NCI-H2171 treated with DMSO at 0.1 percent for 48 hours (cell line): ENCODE data around the gene NXN.
"Not testable (repeated sequence)": the region's sequence is repeated elsewhere in the genome, so short reads cannot be mapped to it uniquely, and the experiment has no call there.

Experiments
- DNase-seq: peaks from one replicate; lab custom pipeline; 2025; lab: John Stamatoyannopoulos, UW

The NXN gene

DNA sequence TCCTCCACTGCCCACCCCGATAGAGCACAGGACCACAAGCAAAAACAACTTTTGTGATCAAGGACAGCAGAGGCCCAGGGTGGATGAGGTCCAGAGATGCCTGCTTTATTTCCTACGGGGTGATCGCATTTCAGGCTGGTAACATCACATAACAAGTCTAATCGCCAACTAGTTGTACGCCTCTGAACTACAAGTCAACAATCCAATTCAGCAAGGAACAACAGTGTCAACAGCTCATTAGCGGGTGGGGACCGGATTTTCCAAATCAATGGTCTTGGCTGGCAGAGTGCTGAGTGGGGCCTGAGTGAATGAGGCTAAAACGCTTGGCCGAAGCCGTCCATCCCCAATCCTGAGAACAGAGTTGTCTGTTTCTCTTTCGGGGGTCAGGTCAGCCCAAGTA, 180.3 kb downstream of the NXN start:
- peak; percentile 25 for DNase-seq

DNA sequence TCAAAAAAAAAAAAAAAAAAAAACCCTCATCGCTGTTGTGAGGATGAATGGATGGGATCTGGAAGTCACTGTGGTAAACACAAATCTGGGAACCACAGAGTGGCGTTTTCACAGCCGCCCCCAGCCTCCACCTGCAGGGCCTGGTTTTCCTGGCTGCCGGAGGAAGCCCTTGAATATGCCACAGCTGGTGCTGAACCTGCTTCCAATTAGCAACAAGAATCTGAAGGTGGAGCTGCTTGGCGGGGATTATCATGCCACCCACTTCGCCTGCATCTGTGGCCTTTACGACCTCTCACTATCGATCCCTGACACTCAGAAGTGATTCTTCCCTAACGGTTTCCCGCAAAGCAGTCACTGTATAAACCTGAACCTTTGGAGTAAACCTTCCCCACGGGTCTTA, 181.3 kb downstream of the NXN start:
- DNase-seq = peak; percentile 87

DNA sequence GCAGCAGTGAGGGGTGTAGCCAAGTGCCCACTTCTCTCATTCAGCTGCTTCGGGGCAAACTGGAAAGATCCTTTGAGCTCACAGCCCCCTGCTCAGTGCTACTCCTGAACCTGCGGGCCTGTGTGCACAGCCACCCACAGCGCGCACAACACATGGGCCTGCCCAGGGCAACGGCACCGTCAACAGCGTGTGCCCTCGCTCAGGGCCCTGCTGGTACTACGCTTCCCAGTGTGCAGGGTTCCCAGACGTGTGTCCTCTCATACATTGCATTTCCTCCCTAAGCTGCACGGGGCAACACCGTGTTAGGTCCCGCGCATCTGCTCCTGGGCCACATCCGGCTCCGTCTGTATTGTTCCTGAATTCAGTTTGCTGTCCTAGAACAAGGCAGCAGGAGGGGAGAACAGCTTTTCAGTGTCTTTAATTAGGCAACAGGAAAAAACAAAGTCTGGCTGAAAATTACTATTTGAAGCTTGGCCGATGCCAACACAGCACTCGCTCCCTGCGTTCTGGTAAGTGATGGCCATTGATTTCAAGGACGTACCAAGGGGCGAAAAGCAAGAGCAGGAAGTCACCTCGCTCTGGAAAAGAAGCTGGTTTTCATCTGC, 182.2 kb downstream of the NXN start:
- no peak for DNase-seq

DNA sequence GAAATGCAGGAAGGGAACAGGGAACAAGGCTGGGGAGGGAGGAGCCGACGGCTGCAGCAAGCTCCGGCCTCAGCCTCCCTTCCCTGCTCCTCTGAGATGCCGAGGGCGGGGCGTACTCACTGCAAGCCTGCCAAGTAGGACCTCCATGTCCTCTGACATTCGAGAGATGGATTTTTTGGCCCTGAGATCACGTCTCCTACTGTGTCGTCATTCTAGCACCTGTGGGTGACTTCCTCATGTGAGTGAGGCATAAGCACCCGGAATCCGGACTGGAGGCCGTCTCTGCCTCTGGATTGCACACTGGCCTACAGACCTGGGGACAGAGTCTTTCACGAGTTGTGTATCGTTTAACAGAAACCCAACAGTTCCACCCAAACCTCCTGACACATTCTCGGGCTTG, 183.0 kb downstream of the NXN start:
- no peak for DNase-seq

DNA sequence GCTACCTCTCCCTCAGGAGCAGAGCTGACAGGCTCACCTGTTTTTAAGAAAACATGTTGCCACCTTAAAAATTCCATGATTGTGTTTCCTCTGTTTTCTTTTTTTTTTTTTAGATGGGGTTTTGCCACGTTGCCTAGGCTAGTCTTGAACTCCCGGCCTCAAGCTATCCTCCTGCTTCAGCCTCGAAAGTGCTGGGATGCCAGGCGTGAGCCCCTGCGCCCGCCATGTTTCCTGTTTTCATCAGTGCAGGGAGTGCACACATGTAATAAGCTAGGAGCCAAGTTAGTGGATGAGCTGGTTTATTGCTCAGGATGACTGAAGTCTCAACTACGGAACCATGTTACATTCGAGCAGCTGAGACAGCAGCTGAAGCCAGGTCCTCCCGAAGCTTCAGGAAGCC, 183.9 kb downstream of the NXN start:
- no peak for DNase-seq

DNA sequence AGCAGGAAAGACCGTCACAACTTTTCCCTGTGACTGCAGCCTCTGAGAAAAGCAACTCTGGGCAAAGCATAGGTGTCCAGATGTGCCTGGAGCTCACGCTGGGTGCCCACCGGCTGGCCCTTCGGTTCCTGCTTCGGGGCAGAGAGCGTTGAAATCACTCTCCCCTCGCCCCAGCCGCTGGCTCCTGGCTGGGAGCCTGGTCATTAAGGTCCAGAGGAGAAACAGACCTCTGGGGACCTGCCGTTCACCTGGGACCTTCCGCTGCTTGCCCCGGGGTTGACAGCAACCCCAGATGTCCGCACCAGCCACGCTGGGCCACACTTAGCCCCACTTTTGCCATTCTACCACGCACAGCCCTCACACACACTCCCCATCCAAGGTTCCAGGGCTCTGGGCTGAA, 184.3 kb downstream of the NXN start:
- no peak for DNase-seq

DNA sequence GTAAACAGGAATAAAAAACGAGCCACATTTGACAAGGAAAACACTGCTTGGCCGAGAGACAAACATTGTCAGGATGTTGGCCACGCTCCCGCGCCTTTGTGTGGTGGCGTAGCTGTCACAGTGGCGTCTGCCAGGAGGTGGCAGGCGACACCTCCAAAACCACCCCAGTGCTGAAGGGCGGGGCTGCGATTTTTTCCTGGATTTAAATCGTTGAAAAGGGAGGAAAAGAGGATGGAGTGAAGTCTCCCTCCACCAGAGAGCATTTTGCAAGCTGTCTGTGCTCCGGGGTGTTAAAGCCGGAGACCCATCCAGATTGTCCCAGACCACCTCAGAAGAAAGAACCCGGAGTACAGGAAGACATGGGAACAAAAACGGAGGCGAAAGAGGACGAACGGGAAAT, 184.7 kb downstream of the NXN start:
- peak; percentile 79 for DNase-seq

DNA sequence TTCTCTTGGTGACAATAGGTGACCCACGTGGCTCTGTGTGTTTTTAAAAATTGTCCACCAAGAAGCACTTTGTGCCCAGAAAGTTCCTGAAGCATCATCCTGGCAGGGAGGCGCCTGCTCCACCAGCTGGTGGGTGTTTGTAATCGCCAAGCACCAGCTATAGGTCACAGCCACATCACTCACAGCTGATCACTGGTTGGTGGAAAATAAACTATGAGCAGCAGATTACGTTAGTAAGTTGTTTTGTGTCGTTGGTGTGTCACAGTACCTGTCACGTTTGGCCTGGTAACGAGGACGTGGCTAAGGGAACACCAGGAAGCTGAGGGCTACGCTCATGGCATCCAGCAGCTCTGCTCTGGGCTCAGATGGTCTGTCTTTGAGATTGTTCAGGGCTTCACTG, 187.3 kb downstream of the NXN start:
- no peak for DNase-seq

DNA sequence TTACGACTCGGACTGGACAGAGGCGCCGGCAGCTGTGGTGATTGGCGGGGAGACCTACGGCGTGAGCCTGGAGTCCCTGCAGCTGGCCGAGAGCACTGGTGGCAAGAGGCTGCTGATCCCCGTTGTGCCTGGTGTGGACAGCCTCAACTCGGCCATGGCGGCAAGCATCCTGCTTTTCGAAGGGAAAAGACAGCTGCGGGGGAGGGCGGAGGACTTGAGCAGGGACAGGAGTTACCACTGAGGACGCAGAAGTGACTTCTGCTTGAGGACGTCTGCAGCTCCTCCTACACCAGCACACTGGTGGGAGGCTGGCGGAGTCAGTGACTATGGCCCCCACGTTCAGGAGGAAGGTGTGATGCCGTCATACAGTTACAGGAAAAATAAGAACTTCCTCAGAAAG, 187.7 kb downstream of the NXN start:
- no peak for DNase-seq

DNA sequence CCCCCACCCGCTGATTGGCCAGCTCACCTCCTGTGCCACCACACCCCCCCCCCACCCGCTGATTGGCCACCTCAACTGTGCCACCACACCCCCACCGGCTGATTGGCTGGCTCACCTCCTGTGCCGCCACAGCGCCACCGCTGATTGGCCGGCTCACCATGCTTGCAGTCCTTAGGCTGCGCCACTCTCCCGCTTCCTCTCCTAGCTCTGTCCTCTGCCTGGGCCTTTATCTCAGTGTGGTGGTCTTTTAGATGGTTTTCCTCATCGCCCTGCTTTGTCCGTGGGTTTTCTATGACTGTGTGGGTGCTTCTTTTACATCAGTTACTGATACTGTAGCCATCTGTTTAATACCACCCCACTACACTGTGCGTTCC, 188.7 kb downstream of the NXN start:
- DNase-seq = not testable (repeated sequence)

DNA sequence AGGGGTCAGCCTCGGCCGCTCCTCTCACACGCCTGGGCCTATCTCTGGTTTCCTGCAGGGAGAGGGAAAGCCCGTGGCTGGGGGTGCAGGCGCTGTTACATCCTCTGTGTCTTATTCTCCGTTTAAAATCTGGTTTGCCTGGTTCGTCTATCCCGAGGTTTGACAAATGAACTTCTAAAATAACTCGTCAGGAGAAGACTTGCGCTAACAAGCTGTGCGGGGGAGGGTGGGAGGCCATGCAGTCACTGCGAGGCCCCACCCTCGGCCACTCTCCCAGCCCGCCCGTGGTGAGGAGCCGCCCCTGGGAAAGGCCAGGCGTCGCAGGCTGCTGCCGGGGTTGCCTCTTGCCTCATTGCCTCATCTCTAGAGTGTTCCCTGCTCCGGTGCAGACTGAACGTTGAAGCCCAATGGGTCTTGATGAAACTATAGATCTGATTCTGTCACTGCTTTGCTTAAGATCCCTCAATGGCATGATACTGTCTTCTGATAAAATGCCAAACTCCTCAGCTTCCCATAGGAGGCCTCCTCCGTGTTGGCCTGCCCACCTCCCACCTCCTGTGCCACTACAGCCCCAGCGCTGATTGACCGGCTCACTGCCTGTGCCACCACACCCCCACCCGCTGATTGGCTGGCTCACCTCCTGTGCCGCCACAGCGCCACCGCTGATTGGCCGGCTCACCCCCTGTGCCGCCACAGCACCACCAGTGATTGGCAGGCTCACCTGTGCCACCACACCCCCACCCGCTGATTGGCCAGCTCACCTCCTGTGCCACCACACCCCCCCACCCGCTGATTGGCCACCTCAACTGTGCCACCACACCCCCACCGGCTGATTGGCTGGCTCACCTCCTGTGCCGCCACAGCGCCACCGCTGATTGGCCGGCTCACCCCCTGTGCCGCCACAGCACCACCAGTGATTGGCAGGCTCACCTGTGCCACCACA, 189.4 kb downstream of the NXN start:
- DNase-seq = not testable (repeated sequence)

DNA sequence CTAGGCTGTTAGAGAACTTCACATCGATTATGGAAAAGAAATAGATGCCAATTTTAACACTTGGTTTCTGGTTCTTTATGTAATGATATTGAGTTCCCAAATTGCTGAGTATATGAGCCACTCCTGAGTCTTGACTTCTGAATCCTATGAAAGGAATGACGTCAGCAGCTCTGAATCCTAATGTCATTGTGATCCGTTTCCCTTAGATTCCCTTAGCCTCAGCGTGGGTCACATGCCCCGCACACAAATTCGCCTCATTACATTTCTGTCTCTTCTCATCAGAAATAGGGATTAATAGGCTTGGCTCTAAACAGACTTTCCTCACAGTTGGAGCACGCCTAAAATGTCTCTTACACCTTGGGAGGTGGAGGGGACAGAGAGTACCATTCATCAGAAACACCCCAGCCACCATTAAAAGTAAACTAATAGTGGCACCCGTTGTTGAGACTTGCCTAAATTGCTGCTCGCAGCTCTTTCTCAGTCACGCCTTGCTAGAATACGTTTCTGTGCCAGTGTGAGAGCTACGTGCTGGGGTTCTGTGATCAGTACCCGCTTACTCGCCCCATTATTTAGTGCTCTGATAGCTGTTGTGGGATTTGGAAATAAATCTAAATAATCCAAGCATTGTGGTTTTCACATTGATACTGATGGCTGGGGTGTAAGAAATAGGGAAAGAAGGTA, 190.3 kb downstream of the NXN start:
- DNase-seq = no peak

DNA sequence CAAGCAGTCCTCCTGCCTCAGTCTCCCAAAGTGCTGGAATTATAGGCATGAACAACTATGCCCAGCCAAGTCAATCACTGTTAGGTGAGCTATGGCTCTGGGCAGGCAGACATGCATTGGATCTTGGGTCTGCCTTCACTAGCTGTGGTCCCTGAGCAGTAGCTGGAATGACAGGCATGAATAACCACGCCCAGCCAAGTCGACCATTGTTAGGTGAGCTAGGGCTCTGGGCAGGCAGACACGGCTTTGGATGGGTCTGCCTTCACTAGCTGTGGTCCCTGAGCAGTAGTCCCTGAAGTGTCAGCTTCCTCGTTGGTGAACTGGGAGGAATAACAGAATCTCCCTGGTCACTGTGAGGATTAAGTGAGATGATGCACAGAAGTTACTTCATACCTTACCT, 191.0 kb downstream of the NXN start:
- DNase-seq = no peak

DNA sequence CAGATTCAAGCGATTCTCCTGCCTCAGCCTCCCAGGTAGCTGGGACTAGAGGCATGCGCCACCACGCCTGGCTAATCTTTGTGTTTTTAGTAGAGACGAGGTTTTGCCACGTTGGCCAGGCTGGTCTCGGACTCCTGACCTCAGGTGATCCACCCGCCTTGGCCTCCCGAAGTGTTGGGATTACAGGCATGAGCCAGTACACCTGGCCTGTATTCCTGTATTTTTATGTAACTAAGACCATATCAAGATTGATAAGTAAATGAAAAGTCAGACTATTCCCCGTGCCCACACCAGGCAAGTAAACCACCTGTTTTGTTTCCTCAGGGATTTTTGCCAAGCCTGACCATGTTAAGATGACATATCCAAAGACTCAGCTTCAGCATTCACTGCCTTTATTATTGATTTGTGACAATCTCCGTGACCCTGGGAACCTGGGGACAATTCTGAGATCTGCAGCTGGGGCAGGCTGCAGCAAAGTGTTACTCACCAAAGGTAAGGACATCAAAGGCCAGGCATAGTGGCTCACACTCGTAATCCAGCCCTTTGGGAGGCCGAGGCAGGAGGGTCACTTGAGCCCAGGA, 191.8 kb downstream of the NXN start:
- no peak for DNase-seq

DNA sequence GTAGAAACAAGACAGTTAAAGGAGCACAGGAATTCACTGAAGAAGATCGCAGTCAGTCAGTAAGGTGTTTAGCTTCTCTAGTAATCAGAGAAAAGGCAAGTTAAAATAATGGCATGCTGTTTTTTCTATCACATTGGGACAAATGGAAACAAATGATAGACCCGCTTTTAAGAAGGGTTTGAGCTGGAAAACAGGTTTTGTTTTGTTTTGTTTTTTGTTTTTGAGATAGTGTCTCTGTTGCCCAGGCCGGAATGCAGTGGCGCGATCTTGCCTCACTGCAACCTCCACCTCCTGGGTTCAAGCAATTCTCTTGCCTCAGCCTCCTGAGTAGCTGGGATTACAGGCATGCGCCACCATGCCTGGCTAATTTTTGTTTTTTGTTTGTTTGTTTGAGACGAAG, 193.7 kb downstream of the NXN start:
- not testable (repeated sequence) for DNase-seq

DNA sequence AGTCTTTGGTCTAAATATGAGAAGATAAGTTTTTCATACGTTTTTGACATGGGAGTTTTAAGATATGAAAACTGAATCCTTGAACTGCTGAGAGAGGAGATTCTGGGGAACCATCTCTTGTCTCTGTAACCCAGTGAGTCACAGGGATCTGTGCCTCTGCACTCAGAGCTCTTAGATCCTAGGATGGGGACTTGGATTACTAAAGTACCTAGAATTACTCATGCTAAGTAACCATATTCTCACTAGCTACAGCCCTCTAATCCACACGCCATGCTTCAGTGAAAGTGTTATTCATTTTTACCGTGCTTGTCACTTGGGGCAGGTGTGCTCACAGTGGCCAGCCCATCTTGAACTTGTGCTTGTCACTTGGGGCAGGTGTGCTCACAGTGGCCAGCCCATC, 195.4 kb downstream of the NXN start:
- DNase-seq = no peak

DNA sequence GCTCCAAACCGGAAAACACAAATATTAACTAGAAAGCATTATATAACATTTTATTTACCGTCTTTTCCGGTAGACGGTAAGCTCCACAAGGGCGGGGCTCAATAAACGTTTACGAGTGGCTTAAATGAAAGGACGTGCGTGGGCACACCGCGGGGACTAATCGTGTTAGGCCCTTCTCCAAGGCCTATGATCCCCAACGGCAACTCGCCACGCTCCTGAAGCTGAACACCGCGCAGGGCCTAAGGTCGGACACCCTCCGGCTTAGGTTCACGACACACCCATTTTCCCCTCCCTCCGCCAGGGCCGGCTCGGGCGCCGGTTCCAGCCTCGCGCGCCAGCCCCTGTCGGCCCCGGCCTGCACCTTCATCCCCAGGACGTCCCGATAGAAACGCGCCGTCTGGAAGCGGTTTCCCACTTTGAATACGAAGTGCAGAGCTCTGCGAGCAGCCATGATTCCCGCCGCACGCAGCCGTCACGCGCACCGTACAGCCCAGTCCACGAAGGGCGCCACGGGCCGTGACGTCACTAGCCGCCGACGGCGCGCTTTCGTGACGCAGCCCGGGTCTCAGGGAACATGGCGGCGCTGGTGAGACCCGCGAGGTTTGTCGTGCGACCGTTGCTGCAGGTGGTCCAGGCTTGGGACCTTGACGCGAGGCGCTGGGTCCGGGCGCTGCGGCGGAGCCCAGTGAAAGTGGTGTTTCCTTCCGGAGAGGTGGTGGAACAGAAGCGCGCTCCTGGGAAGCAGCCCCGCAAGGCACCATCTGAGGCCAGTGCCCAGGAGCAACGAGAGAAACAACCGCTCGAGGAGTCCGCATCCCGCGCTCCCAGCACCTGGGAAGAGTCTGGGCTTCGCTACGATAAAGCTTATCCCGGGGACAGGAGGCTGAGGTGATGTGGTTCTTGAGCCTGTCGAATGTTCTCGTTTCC, 197.5 kb downstream of the NXN start, which contains the start of the genes GLOD4 and MRM3:
TSS of gene GLOD4 (minus strand) at position 476 of the 927 bp plus-strand sequence. CDS start at position 451, 25 bp downstream.
TSS of gene MRM3 (plus strand) at position 549 of the 927 bp plus-strand sequence. CDS start at position 575, 26 bp downstream.
- DNase-seq = peak; percentile 86

DNA sequence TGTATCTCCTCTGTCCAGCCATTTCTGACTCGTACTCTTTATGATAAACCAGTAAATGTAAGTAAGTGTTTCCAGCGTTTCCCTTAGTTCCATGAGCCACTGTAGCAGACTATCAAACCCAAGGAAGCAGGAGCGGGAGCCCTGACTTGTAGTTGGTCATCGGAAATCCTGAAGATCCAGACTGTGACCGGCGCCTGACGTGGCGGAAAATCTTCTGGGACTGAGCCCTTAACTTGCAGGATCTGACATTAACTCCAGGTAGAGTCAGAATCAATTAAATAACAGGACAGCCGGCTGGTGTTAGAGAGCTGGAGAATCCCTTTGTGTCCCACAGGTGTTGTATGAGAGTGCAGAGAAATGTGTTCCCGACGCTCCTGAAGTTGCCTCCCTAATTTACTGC, 201.5 kb downstream of the NXN start:
- no peak for DNase-seq

DNA sequence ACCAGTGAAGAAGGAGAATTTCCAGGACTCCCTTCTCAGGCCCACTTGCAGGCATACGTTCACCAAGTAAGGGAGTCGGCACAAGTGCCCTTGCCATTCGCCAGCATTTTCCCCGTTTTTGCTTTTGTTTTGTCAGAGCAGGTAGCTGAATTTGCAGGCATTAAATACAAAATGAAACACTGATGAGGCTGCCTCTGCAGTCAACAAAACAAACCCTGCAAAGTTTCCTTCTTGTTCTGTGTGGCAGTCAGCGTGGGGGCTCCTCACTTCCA, 205.3 kb downstream of the NXN start:
- no peak for DNase-seq

DNA sequence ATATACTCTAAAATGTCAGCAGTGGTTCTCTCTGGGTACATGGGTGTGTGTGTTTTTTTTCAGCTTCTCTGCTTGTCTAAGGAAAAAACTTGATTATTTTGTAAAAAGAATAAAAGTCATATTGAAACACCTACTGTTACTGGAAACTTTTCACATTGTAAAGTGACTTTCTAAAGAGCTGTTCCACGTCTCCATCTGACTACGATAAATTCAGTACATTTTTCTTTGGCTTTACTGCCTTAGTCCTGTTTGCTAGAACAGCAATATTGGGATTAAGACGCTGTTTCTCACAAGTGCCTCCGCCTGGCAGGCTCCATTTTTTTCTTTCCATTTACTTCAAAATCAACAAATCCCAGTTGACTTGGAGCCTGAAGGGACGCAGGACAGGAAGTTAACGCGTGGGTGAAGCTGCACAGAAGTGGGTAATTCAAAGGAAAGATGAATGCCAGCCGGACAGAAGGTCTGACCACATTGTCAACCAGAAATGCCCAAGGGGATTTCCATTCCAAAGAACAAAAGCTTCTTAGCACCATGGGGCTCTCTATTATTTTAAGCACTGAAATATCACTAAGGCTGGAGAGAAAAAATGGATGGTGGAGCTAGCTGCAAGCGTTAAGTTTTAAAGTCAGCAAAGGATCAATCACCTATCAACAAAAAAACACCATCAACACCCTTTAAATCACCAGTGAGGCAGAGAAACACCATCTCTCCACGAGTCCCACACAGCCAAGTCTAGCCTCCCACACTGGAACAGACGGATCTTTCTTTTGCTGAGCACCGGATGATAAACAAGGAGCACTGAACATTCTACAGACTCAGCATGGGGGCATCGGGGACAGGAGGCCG, 205.9 kb downstream of the NXN start:
- DNase-seq = no peak

DNA sequence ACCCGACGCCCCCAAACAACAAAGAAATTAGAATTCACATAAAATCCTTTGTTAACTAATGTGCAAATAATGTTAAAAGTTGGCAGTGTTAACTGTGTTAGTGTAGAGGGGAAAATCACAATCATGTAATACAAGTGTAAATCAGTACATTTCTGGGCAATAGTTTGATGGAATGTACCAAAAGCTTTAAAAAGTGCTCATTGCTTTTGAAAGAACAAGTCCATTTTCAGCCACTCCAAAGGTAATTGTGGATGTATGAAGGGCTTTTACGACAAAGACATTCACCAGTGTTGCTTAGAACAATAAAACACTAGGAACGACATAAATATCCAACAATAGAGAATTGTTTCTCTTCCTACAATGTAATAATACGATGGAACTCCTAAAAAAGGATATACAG, 206.6 kb downstream of the NXN start:
- DNase-seq = no peak
